WTC11 (cell line): ENCODE measurements around the gene PNMA8A.

Source experiments
- NFYB ChIP-seq: sonication (generic); formaldehyde crosslinking; conservative IDR thresholded peaks from 2 replicates; pipeline ENCODE4 v1.8.0; 2022; ENCODE audit warnings: low read depth, missing genetic modification reagents
- NR1H2 ChIP-seq: sonication (generic); formaldehyde crosslinking; IDR thresholded peaks from 2 replicates; pipeline ENCODE4 v1.9.0; 2021; ENCODE audit warnings: mild to moderate bottlenecking, moderate library complexity, missing genetic modification reagents
- TEAD4 ChIP-seq: sonication (generic); formaldehyde crosslinking; IDR thresholded peaks from 2 replicates; pipeline ENCODE4 v1.8.0; 2022; ENCODE audit warnings: mild to moderate bottlenecking, missing genetic modification reagents
- TF ChIP-seq, protein P1 (sequence below): fragments of 200-600 bp; IDR thresholded peaks from 2 replicates; pipeline ENCODE4 v1.8.0; 2022; ENCODE audit warnings: antibody characterized with exemption
- TF ChIP-seq, protein P2 (sequence below): sonication (generic); formaldehyde crosslinking; IDR thresholded peaks from 2 replicates; pipeline ENCODE4 v1.8.0; 2023; ENCODE audit warnings: mild to moderate bottlenecking, missing genetic modification reagents

DNA sequence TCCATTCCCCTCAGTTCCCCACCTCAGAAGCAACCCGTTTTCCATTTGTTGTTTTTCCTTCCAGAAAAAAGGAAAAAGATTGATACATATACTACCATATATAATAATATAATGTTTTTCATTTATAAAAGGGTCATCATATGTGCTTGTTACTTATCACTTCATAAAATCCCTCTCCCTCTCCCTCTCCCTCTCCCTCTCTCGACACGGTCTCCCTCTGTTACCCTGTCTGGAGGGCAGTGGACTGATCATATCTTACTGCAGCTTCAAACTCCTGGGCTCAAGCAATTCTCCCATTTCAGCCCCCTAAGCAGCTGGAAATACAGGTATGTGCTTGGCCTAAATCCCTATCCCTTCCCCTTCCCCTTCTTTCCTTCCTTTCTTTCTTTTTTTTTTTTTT is 17.1 kb downstream of the PNMA8A start:
- TF ChIP-seq, protein P1, sequence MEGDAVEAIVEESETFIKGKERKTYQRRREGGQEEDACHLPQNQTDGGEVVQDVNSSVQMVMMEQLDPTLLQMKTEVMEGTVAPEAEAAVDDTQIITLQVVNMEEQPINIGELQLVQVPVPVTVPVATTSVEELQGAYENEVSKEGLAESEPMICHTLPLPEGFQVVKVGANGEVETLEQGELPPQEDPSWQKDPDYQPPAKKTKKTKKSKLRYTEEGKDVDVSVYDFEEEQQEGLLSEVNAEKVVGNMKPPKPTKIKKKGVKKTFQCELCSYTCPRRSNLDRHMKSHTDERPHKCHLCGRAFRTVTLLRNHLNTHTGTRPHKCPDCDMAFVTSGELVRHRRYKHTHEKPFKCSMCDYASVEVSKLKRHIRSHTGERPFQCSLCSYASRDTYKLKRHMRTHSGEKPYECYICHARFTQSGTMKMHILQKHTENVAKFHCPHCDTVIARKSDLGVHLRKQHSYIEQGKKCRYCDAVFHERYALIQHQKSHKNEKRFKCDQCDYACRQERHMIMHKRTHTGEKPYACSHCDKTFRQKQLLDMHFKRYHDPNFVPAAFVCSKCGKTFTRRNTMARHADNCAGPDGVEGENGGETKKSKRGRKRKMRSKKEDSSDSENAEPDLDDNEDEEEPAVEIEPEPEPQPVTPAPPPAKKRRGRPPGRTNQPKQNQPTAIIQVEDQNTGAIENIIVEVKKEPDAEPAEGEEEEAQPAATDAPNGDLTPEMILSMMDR = no peak
- TF ChIP-seq NR1H2 (CRISPR knock-in tag) (no peak), TEAD4 (CRISPR knock-in tag) (no peak), NFYB (no peak)
- TF ChIP-seq, protein P2, sequence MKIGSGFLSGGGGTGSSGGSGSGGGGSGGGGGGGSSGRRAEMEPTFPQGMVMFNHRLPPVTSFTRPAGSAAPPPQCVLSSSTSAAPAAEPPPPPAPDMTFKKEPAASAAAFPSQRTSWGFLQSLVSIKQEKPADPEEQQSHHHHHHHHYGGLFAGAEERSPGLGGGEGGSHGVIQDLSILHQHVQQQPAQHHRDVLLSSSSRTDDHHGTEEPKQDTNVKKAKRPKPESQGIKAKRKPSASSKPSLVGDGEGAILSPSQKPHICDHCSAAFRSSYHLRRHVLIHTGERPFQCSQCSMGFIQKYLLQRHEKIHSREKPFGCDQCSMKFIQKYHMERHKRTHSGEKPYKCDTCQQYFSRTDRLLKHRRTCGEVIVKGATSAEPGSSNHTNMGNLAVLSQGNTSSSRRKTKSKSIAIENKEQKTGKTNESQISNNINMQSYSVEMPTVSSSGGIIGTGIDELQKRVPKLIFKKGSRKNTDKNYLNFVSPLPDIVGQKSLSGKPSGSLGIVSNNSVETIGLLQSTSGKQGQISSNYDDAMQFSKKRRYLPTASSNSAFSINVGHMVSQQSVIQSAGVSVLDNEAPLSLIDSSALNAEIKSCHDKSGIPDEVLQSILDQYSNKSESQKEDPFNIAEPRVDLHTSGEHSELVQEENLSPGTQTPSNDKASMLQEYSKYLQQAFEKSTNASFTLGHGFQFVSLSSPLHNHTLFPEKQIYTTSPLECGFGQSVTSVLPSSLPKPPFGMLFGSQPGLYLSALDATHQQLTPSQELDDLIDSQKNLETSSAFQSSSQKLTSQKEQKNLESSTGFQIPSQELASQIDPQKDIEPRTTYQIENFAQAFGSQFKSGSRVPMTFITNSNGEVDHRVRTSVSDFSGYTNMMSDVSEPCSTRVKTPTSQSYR (CRISPR knock-in tag) = no peak
